HG02870 (cell line): ENCODE results near the gene CBR3.
"Not testable (repeated sequence)": the region's sequence is repeated elsewhere in the genome, so short reads cannot be mapped to it uniquely, and the experiment has no call there.

Source experiments
- ATAC-seq: cut with Tn5 transposase; IDR thresholded peaks from one replicate; pipeline ENCODE4 v1.9.1; 2021; ENCODE audit warnings: mild to moderate bottlenecking, moderate library complexity; ENCODE audit not compliant: unreplicated experiment

CBR3 gene

DNA sequence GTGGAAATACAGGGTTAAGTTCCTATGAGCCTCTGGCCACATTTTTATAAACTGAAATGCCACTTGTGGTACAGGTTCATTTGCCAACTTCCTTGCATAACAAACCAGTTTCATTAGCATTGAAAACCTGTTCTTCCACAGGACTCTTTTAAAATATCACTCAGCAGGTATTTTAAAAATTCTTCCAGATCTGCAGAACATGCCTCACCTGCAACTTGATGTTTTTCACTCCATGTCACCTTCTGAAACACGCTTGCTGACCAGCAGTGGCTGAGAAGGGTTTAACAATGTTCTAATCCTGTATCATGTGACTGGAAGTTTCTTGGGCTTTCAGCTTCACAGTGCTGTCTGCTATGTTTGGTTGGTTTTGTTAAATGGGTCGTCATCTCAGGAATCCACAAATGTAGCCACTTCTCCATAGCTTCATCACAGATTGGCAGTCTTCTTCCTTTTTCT lies 17.6 kb upstream of the CBR3 start:
- ATAC-seq: no peak

DNA sequence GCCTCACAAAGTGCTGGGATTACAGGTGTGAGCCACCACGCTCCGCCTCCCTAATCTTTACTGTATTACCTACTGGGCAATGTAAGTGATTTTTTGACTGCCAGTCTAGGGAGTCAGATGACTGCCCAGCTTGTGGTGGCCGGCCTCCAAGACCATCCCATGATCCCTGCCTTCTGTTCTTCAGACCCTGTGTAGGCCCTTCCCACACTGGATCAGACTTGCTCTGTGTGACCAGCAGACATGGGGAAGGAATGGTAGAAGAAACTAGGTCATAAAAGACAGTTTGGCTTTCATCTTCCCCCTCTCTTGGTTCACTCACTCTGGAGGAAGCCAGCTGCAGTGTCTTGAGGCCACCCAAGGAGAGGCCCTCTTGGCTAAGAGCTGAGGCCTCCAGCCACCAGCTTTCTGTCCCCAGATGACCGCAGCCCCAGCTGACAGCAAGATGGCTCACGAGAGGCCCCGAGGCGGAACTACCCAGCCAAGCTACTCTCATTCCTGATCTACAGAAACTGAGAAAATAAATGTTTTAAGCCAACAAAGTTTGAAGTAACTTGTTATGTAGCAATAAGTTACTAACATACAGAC lies 14.5 kb upstream of the CBR3 start:
- ATAC-seq: no peak

DNA sequence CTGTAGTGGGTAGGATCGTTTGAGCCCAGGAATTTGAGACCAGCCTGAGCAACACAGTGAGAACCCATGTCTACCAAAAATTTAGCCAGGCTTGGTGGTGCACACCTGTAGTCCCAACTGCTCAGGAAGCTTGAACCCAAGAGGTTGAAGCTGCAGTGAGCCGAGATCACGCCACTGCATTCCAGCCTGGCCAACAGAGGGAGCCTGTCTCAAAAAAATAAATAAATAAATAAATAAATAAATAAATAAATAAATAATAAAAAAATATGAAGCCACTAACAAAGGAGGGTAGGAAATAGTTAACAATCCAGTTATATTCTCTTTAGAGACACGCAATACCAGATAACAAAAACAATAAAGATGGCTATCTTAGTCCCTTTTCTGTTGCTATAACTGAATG lies 11.9 kb upstream of the CBR3 start:
- ATAC-seq: no peak

DNA sequence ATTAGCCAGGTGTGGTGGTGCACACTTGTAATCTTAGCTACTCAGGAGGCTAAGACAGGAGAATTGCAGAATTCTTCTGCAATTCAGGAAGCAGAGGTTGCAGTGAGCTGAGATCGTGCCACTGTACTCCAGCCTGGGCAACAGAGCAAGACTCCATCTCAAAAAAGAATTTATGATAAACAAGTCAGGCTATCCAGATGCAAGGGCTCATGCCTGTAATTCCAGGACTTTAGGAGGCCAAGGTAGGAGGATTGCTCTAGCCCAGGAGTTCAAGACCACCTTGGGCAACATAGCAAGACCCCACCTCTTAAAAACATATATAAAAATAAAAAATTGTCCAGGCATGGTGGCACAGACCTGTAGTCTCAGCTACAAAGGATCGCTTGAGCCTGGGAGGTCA lies 10.5 kb upstream of the CBR3 start:
- ATAC-seq: no peak

DNA sequence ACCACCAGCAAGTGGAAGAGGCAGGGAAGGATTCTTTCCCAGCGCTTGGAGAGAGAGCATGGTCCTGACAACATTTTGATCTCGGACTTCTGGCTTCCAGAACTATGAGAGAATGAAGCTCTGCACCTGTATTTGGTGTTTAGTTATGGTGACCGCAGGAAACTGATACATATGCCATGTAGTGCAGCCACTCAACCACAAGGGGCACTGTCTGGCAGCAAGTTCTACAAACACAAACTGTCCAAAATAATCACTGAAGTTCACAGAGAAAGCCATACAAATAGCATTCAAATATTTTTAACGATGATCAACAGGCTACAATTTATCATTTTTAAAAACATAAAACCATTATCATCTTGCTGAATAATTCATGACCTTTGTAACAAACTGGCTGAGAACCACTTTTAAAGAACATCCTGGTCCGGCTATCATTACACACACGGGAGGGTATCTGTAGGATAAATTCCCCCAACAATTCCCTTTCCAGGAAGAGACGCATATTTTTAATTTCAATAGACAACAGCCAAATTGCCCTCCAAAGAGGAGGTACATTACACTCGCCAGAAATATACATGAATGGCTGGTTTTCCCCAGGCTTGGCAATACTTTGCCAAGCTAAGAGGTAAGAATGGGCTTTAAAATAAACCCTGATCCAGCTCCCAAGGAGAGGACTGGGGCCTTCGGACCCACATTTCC lies 9.2 kb upstream of the CBR3 start:
- ATAC-seq: no peak

DNA sequence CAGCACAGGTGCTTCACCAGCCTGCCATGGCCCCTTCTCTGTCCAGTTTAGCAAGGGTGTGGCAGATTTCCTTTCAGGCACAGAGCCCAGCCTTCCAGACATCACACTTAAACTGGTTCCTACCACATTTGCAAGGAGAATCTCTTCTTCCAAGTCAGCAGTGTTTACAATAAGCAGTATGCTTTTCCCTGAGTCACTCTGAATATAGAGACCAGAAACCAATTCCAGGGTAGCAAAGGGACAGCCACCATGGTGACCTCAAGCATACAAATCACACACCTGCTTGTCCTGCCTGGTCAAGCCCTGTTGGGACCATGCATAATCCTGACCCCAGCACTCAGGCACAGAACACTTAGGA lies 8.7 kb upstream of the CBR3 start:
- ATAC-seq: no peak

DNA sequence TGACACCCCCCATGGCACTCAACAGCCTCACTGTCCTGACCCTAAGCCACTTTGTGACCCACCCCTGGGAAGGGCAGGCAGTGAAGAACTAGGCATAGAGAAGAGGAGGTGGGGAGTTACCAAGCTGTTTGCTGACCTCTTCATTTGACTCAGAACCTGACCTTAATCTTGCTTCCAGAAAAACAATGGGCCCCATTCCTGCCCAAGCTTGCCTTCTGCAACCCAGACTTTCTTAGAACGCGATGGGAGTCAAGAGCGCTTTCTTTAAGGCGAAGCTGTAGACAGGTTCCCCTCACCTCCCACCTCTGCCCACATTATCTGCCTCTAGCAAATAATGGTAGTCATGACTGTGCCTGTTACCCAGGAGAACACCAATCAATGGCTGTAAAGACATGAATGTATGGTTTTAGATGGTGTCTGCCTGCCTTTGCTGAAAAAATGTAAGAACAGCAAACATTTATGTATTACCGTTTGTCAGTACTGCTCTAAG lies 8.2 kb upstream of the CBR3 start:
- ATAC-seq: no peak

DNA sequence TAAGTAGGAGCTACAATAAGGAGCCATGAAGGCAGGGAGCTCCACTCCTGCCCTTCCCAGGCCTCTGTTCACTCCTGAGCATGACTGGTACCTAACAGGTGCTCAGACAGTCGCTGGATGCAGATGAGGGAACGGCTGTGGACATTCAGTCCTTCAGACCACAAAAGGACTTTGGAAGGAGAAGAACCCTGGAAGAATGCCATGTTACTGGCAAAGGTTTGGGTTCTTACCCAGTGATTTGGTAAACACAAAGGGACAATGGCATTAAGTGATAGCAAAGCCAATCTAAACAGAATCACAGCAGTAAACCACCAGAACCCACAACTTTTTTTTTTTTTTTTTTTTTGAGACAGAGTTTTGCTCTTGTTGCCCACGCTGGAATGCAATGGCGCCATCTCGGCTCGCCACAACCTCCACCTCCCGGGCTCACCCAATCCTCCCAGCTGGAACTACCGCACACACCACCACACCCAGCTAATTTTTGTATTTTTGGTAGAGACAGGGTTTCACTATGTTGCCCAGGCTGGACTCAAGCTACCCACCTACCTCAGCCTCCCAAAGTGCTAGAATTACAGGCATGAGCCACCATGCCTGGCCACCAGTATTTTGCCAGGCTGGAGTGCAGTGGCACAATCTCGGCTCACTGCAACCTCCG lies 7.5 kb upstream of the CBR3 start:
- ATAC-seq: no peak

DNA sequence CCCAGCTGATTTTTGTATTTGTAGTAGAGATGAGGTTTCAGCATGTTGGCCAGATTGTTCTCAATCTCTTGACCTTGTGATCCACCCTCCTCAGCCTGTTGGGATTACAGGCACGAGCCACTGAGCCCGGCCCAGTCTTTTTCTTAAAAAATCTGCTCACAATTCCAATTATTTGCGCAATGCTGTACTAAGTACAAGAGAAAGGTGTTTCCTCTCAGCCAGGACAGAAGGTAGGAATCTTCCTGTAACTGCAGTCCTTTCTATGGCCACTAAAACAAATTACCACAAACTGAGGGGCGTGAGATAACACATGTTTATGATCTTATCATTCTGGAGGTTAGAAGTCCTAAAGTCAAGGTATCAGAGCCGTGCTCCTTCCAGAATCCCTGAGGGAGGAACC lies 6.9 kb upstream of the CBR3 start:
- no peak for ATAC-seq

DNA sequence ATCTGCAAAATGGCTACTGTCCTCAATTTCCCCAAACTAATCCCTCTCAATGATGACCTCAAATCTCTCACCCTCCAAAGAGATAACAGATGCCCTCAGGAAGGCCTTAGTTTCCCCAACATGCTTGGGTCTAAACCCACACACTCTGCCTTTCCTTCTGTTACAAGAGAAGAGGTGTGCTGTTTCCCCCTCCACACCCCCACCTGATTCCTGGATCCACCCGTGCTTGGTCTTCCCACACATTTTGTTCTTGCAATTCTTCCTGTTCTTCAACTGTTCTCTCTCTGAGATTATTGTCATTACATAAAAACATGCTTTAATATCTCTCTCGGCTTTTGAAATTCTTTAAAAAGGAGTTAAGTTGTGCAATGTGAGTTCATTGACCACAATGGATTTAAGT lies 5.7 kb upstream of the CBR3 start:
- no peak for ATAC-seq

DNA sequence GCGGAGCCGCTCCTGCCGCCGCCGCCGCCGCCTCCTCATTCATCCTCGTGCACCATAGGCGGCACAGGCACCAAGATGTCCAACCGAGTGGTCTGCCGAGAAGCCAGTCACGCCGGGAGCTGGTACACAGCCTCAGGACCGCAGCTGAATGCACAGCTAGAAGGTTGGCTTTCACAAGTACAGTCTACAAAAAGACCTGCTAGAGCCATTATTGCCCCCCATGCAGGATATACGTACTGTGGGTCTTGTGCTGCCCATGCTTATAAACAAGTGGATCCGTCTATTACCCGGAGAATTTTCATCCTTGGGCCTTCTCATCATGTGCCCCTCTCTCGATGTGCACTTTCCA lies 4.5 kb upstream of the CBR3 start:
- not testable (repeated sequence) for ATAC-seq

DNA sequence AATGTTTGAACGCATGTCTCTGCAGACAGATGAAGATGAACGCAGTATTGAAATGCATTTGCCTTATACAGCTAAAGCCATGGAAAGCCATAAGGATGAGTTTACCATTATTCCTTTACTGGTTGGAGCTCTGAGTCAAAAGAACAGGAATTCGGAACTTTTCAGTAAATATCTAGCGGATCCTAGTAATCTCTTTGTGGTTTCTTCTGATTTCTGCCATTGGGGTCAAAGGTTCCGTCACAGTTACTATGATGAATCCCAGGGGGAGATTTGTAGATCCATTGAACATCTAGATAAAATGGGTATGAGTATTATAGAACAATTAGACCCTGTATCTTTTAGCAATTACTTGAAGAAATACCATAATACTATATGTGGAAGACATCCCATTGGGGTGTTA lies 4.0 kb upstream of the CBR3 start:
- not testable (repeated sequence) for ATAC-seq

DNA sequence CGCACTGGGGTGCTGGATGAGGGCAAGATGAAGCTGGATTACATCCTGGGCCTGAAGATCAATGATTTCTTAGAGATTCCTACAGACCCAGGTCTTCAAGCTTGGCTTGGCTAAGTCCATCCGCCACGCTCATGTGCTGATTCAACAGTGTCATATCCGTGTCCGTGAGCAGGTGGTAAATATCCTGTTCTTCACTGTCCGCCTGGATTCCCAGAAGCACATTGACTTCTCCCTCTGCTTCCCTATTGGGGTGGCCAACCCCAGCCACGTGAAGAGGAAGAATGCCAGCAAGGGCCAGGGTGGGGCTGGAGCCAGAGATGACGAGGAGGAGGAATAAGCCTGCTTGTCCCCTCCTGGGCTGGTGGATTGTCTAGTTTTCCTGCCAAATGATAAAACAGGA lies 2.2 kb upstream of the CBR3 start:
- no peak for ATAC-seq

DNA sequence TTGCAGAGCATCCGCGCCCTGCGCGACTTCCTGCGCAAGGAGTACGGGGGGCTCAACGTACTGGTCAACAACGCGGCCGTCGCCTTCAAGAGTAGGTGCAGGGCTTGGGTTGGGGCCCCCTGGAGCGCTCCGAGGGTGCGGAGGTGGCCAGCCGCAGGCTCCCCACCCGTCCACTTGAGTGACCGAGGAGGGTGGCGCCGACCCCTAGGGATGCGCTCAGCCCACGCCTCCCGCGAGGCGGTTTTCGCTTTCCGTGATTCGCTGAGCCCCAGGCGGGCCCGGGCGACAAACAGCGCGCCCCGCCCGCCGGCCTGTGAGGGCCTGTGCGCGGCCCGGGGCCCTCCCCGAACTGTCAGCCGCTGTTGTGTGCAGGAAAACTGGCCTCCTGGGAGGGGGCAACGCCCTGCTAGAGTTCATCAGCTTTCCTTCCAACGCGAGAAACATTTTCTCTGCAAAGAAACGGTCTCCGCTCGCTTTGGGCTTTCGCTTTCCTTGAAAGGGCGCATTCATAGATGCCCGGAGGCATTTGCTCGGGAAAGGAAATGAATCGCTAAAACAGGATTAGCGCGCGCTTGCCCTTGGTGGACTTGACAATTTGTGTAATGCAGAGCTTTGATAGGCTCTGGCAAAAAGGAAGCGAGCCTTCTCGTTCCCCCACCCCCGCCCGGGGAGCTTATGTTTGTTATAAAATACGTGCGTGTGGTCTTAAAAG lies 668 bp downstream of the CBR3 start:
- ATAC-seq: no peak

DNA sequence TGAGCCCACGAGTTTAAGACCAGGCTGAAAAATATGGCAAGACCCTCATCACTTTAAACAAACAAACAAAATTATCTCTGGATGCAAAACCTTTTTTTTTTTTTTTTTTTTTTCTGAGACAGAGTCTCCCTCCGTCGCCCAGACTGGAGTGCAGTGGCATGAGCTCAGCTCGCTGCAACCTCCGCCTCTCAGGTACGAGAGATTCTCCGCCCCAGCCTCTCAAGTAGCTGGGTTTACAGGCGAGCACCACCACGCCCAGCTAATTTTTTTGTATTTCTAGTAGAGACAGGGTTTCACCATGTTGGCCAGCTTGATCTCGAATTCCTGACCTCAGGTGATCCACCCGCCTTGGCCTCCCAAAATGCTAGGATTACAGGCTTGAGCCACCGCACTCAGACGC lies 4.9 kb downstream of the CBR3 start:
- ATAC-seq: not testable (repeated sequence)

DNA sequence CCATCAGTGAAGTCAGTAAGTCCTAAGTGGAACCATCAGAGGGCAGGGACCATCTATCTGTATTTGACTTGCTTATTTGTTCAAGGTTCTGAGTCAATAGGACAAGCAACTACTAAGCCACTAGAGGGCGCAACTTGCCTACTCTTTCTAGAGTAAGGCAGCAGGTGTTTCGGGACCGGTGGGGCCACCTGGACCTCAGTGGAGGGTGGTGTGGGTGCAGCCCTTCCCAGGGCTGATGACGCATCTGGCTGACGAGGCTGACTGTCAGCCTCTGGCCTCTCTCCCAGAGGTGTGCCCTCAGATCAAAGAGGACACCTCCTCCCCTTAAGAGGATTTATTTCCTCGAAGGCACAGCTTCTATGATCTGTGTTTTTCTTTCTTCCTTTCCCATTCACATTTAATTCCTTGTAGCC lies 6.6 kb downstream of the CBR3 start:
- peak; percentile 85 for ATAC-seq

DNA sequence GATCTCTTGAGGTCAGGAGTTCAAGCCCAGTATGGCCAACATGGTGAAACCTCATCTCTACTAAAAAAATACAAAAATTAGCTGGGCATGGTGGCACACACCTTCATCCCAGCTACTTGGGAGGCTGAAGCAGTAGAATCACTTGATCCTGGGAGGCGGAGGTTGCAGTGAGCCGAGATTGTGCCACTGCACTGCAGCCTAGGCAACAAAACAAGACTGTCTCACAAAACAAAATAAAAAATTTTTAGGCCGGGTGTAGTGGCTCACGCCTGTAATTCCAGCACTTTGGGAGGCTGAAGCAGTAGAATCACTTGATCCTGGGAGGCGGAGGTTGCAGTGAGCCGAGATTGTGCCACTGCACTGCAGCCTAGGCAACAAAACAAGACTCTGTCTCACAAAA lies 9.4 kb downstream of the CBR3 start:
- ATAC-seq: not testable (repeated sequence)

DNA sequence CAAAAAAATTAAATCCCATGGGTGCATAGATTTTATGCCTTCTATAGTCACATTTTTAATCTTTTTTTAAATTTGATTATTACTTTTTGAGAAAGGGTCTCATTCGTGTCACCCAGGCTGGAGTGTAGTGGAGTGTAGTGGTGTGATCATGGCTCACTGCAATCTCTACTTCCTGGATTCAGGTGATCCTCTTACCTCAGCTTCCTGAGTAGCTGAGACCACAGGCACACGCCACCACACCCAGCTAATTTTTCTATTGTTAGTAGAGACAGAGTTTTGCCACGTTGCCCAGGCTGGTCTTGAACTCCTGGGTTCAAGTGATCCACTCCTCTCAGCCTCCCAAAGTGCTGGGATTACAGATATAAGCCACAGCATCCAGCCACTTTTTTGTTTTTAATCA lies 10.4 kb downstream of the CBR3 start:
- ATAC-seq: no peak

DNA sequence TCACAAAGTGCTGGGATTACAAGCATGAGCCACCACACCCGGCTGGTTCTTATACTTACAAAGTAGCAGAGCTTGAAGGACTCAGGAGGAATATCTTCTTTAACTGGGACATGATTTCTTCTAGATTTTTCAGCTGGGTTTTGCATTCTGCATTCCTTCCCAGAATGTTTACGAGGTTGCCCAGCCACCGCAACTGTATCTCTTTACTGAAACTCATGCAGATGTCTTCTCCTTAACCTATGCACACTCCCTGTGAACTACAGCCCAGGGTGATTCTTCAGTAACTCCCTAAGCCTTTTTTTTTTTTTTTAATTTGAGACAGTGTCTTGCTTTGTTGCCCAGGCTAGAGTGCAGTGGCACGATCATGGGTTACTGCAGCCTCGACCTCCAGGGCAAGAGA lies 13.0 kb downstream of the CBR3 start:
- ATAC-seq: no peak

DNA sequence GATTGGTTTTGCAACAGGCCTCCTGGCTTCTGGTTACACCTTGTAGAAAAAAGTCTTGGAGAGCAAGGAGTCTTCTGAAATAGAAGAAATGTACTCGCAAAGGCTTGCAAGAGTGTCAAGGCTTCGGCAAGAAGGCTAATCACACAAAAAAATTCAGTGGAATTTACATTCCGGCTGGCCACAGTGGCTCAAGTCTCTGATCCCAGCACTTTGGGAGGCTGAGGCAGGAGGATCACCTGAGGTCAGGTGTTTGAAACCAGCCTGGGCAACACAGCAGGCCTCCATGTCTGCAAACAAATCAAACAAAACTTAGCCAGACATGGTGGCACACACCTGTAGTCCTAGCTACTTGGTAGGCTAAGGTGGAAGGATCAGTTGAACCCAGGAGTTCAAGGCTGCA lies 14.0 kb downstream of the CBR3 start:
- no peak for ATAC-seq

DNA sequence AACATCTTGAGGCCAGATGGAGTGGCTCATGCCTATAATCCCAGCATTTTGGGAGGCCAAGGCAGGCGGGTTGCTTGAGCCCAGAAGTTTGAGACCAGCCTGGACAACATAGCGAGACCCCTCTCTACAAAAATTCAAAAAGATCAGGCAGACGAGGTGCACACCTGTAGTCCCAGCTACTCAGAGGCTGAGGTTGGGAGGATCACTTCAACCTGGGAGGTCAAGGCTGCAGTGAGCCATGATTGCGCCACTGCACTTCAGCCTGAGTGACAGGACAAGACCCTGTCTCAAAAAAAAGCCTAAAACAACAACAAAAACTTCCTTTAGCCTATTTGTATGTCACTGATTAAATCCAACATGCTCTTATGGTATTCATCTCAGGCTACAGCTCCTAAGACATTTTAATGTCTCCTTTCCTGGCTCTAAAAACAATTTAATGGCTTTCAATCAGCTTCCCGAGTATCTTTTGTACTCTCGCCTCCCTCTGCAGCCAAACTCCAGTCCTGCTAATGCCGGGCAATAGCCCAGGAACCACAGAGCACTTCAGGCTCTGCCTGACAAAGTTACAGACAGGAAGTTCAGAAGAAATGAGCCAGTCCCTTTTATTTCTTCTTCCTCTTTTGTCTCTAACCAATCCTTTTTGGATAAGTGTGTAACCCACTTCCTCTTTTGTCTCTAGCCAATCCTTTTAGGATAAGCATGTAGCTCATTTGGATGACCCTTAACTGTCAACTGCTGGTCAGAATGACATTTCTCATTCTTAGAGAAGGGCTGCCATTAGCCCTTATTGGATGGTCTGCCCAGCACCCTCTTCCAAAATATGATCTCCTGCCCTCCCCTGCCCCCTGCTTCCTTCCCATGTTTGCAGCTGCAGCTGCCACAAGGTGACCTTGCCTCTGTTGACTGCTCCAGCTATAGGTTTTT lies 15.2 kb downstream of the CBR3 start:
- ATAC-seq: peak; percentile 61
